ENCODE results near the gene HDGFL2.

The HDGFL2 gene

DNA sequence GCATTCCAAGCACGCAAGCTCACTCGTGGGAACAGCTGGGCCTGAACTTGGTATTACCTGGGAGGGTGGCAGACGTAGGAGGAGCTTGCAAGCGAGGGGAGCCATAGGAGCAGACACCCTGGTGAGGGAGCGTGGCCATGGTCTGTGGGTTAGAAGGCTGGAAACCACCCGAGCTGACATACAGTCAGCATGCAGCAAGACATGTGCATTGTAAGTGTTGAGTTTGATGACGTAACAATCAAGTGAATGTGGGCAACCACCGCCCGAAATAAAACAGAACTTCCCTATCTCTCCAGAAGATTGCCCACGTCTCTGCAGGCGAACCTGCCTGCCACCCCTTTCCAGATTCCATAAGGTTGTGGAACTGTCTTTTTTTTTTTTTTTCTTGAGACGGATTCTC is 41.3 kb upstream of the HDGFL2 start:
- TF ChIP-seq, protein P1, sequence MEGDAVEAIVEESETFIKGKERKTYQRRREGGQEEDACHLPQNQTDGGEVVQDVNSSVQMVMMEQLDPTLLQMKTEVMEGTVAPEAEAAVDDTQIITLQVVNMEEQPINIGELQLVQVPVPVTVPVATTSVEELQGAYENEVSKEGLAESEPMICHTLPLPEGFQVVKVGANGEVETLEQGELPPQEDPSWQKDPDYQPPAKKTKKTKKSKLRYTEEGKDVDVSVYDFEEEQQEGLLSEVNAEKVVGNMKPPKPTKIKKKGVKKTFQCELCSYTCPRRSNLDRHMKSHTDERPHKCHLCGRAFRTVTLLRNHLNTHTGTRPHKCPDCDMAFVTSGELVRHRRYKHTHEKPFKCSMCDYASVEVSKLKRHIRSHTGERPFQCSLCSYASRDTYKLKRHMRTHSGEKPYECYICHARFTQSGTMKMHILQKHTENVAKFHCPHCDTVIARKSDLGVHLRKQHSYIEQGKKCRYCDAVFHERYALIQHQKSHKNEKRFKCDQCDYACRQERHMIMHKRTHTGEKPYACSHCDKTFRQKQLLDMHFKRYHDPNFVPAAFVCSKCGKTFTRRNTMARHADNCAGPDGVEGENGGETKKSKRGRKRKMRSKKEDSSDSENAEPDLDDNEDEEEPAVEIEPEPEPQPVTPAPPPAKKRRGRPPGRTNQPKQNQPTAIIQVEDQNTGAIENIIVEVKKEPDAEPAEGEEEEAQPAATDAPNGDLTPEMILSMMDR (conservative IDR thresholded peaks at IDR 0.05; ENCODE audit: low read depth): no peak
- CTCF ChIA-PET: no interaction called here
- POLR2A ChIA-PET (ENCODE audit: low non-redundant PET): no interaction called here
- H3K27ac ChIP-seq: no peak overlapping the region
- DNase-seq (ENCODE audit: low spot score): no peak

DNA sequence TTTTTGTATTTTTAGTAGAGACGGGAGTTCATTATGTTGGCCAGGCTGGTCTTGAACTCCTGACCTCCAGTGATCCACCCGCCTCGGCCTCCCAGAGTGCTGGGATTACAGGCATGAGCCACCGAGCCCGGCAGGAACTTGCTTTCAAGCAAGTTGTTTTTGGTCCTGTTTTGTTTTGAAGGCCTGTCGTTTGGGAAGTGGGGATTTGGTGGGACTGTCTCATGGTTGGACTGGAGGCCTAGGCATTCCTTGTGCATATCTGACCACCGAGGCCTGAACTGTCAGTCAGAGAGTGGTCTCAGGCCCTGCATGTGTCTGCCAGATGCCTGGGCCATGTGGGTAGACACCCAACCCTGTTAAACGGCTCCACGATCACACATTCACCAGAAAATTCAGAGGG is 40.8 kb upstream of the HDGFL2 start:
- POLR2A ChIA-PET (ENCODE audit: low non-redundant PET): no interaction called here
- CTCF ChIA-PET: no interaction called here
- 0 out of 2 replicates have a peak overlapping the region, but pooled peaks have one; percentile 3 for H3K27ac ChIP-seq
- no peak for DNase-seq (ENCODE audit: low spot score)
- TF ChIP-seq, protein P1 (conservative IDR thresholded peaks at IDR 0.05; ENCODE audit: low read depth): no peak

DNA sequence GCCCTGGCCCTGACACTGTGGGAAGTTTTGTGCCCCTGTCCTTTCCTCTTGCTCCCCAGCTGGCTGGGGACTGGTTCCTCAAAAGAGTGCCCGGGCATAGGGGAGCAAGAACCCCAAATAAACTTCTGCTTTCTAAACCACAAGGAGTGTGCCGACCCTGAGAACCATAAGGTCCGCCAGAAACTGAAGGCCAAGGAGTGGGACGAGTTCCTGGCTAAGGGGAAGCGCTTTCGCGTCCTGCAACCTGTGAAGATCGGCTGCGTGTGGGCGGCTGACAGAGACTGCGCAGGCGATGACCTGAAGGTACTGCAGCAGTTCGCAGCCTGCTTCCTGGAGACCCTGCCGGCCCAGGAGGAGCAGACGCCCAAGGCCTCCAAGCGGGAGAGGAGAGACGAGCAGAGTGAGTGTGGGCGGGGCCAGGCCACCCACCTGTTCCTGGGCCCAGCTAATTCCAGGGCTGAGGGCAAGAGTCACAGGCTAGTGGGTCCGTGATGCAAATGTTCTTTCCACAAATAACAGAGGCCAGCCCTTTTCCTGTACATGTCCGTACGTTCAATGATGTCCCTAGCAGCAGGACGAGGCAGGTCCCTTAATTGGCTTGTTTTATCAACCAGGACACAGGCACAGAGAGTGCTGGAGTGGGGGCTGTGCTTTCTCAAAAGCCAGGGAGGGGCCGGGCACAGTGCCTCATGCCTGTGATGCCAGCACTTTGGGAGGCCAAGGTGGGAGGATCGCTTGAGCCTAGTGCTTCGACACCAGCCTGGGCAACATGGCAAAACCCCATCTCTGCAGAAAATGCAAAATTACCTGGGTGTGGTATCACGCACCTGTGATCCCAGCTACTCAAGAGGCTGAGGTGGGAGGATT is 40.1 kb upstream of the HDGFL2 start:
- CTCF ChIA-PET: no interaction called here
- DNase-seq (ENCODE audit: low spot score): no peak
- H3K27ac ChIP-seq: 0 out of 2 replicates have a peak overlapping the region, but pooled peaks have one; percentile 3

DNA sequence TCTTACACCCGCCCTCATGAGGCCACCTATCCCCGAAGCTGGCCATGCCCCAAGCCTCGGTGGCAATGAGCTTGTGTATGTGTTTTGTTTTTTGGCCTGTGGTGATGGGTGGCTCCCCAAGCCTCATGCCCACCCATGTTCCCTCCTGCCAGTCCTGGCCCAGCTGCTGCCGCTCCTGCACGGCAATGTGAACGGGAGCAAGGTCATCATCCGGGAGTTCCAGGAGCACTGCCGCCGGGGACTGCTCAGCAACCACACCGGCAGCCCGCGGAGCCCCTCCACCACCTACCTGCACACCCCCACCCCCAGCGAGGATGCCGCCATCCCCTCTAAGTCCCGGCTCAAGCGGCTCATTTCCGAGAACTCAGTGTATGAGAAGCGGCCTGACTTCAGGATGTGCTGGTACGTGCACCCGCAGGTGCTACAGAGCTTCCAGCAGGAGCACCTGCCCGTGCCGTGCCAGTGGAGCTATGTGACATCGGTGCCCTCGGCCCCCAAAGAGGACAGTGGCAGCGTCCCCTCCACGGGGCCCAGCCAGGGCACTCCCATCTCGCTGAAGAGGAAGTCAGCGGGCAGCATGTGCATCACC is 39.1 kb upstream of the HDGFL2 start:
- ChIA-PET POLR2A (ENCODE audit: low non-redundant PET) (no interaction called here), CTCF (no interaction called here)
- no peak for DNase-seq (ENCODE audit: low spot score)
- no peak overlapping the region for H3K27ac ChIP-seq
- TF ChIP-seq, protein P1 (conservative IDR thresholded peaks at IDR 0.05; ENCODE audit: low read depth): no peak

More for the DNA sequence above, 40.1 kb upstream of the HDGFL2 start:
- POLR2A ChIA-PET (ENCODE audit: low non-redundant PET): no interaction called here
- TF ChIP-seq, protein P1 (conservative IDR thresholded peaks at IDR 0.05; ENCODE audit: low read depth): no peak

DNA sequence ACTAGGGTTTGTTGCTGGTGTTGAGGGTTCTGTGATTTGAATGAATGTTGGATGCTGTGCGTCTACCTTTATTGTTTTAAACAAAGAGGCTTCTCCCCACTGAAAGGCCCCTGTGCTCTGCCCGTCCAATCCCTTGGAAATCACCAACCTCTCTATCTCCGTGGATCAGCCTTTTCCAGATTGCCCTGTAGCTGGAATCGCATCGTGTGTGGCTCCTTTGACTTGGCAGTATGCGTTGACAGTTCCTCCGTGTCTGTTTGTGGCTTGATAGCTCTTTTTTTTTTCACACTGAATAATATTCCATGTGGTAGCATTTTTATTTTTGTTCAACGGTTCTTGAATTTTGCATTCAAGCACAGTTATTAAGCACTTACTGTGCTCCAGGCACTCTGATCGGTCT is 37.7 kb upstream of the HDGFL2 start:
- CTCF ChIA-PET: no interaction called here
- DNase-seq (ENCODE audit: low spot score): no peak
- TF ChIP-seq, protein P1 (conservative IDR thresholded peaks at IDR 0.05; ENCODE audit: low read depth): no peak
- POLR2A ChIA-PET (ENCODE audit: low non-redundant PET): no interaction called here
- H3K27ac ChIP-seq: no peak overlapping the region

DNA sequence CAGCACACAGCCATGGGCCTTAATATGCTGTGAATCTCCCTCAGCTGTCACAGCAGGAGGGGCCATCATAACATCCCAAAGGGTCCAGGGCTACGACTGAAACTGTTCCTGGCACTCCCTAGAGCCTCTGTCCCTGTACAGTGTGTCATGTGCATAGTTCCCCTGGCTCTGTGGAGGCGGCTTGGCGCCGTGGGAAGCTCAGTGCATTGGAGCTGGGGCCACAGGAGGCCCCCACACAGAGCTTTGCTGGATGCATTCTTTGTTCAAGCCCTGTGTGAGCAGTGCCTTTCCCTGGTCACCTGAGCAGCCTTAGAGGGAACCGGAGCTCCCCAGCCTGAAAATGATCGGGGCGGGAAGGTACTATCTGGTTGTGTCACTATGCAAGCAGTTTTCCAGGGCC is 35.9 kb upstream of the HDGFL2 start:
- H3K27ac ChIP-seq: peak overlapping the region; percentile 12
- CTCF ChIA-PET: no interaction called here
- no peak for DNase-seq (ENCODE audit: low spot score)
- TF ChIP-seq, protein P1 (conservative IDR thresholded peaks at IDR 0.05; ENCODE audit: low read depth): no peak
- POLR2A ChIA-PET (ENCODE audit: low non-redundant PET): no interaction called here
